GM23338 (cell line): ENCODE measurements around the gene SZT2. TPM values are rescaled to one million over a fixed set of nuclear protein-coding genes. Genes with fewer than 3 reads are reported as not detected.

Experiments
- ATAC-seq: fragments of 200-7000 bp; cut with Tn5 transposase; 3 replicates; pipeline ENCODE4 v1.9.1; 2020
- DNase-seq: peaks from one replicate; pipeline ENCODE4 v3.0.0-alpha.2; 2015; ENCODE audit warnings: low spot score
- H2AFZ ChIP-seq: fragments of 200-600 bp; sonication (generic); 2 replicates; pipeline ENCODE4 v1.8.0; 2016; ENCODE audit warnings: antibody characterized with exemption, mild to moderate bottlenecking, moderate library complexity
- H3F3A ChIP-seq: fragments of 200-600 bp; sonication (generic); replicated peaks from 2 replicates; pipeline ENCODE4 v1.8.0; 2017; ENCODE audit warnings: antibody characterized with exemption, mixed run types, low read depth
- H3K27ac ChIP-seq: fragments of 200-600 bp; sonication (generic); 2 replicates; pipeline ENCODE4 v1.6.1; 2016; ENCODE audit warnings: low read depth
- H3K27me3 ChIP-seq: fragments of 200-600 bp; sonication (generic); 2 replicates; pipeline ENCODE4 v1.8.0; 2016; ENCODE audit warnings: mild to moderate bottlenecking, mixed run types, moderate library complexity; ENCODE audit not compliant: insufficient read depth
- H3K36me3 ChIP-seq: fragments of 200-600 bp; sonication (generic); 2 replicates; pipeline ENCODE4 v1.8.0; 2016; ENCODE audit warnings: mild to moderate bottlenecking; ENCODE audit not compliant: insufficient read depth
- H3K4me1 ChIP-seq: fragments of 200-600 bp; sonication (generic); 2 replicates; pipeline ENCODE4 v1.8.0; 2016; ENCODE audit warnings: mild to moderate bottlenecking, moderate library complexity; ENCODE audit not compliant: insufficient read depth
- H3K4me2 ChIP-seq: fragments of 200-600 bp; sonication (generic); 2 replicates; pipeline ENCODE4 v1.7.1; 2017; ENCODE audit warnings: mixed run types
- H3K4me3 ChIP-seq: fragments of 200-600 bp; sonication (generic); 2 replicates; pipeline ENCODE4 v1.6.1; 2016; ENCODE audit warnings: mixed run types
- H3K79me2 ChIP-seq: fragments of 200-600 bp; sonication (generic); replicated peaks from 2 replicates; pipeline ENCODE4 v1.8.0; 2017; ENCODE audit warnings: mild to moderate bottlenecking; ENCODE audit not compliant: insufficient read depth
- H3K9me2 ChIP-seq: fragments of 200-600 bp; sonication (generic); 2 replicates; pipeline ENCODE4 v1.8.0; 2017; ENCODE audit not compliant: insufficient read depth
- H4K20me1 ChIP-seq: fragments of 200-600 bp; sonication (generic); replicated peaks from 2 replicates; pipeline ENCODE4 v1.8.0; 2017; ENCODE audit warnings: mild to moderate bottlenecking; ENCODE audit not compliant: insufficient read depth
- H3K27ac Mint-ChIP-seq: 2 replicates; pipeline ENCODE4 v1.8.0; 2020; ENCODE audit warnings: inconsistent platforms, mild to moderate bottlenecking, moderate library complexity, mixed read lengths
- H3K27me3 Mint-ChIP-seq: 3 replicates; pipeline ENCODE4 v1.8.0; 2022; ENCODE audit warnings: low read depth, mild to moderate bottlenecking, moderate library complexity, mixed read lengths, inconsistent platforms; ENCODE audit not compliant: insufficient read depth, poor library complexity
- H3K36me3 Mint-ChIP-seq: 3 replicates; pipeline ENCODE4 v1.8.0; 2021; ENCODE audit warnings: low read depth, mild to moderate bottlenecking, inconsistent platforms, moderate library complexity, mixed read lengths
- H3K4me1 Mint-ChIP-seq: 3 replicates; pipeline ENCODE4 v1.8.0; 2020; ENCODE audit warnings: mild to moderate bottlenecking, inconsistent platforms, mixed read lengths
- H3K4me3 Mint-ChIP-seq: 3 replicates; pipeline ENCODE4 v1.8.0; 2021; ENCODE audit warnings: moderate library complexity, mild to moderate bottlenecking, inconsistent platforms, mixed read lengths
- H3K9me3 Mint-ChIP-seq: 3 replicates; pipeline ENCODE4 v1.8.0; 2020; ENCODE audit warnings: moderate library complexity, mild to moderate bottlenecking, inconsistent platforms, mixed read lengths
- CREB1 ChIP-seq: fragments of 250-450 bp; sonication (Bioruptor Pico); IDR thresholded peaks from 2 replicates; pipeline ENCODE4 v1.5.0; 2020; ENCODE audit warnings: low read depth, mild to moderate bottlenecking, moderate library complexity
- CTCF ChIP-seq, 2 experiments: fragments of 200-600 bp in 1 of 2; sonication (generic) in 1 of 2; conservative IDR thresholded peaks; 2 replicates each; pipeline versions ENCODE4 v1.5.1 to v1.6.1; 2016 to 2017; ENCODE audit warnings: antibody characterized with exemption in 2 of 2, low read depth in 2 of 2, mild to moderate bottlenecking in 2 of 2, moderate library complexity in 1 of 2
- EZH2 ChIP-seq: fragments of 200-600 bp; sonication (generic); IDR thresholded peaks from one replicate; pipeline ENCODE4 v1.8.0; 2017; ENCODE audit warnings: antibody characterized with exemption, mild to moderate bottlenecking, low read depth; ENCODE audit not compliant: unreplicated experiment
- EZH2phosphoT487 ChIP-seq: fragments of 200-600 bp; sonication (generic); IDR thresholded peaks from one replicate; pipeline ENCODE4 v1.8.1; 2018; ENCODE audit warnings: antibody characterized with exemption; ENCODE audit not compliant: unreplicated experiment
- POLR2AphosphoS5 ChIP-seq: IDR thresholded peaks from 2 replicates; pipeline ENCODE4 v1.6.1; 2016; ENCODE audit warnings: antibody characterized with exemption, low read depth
- STAT1 ChIP-seq: IDR thresholded peaks from one replicate; pipeline ENCODE4 v1.6.1; 2016; ENCODE audit warnings: antibody characterized with exemption; ENCODE audit not compliant: unreplicated experiment
- ZNF114 ChIP-seq: fragments of 250-450 bp; sonication (Bioruptor Pico); IDR thresholded peaks from 2 replicates; pipeline ENCODE4 v1.5.0; 2020; ENCODE audit warnings: mild to moderate bottlenecking, moderate library complexity
- ZNF331 ChIP-seq: fragments of 250-450 bp; sonication (Bioruptor Pico); IDR thresholded peaks from 2 replicates; pipeline ENCODE4 v1.5.0; 2020; ENCODE audit warnings: low read depth, mild to moderate bottlenecking, moderate library complexity
- polyA plus RNA-seq: library from polyadenylated mRNA; unstranded; fragments of >200 nt; fragmentation: Nextera tagmentation; extraction: Ambion mirVana; gene quantifications from 2 replicates; pipeline ENCODE4 v1.2.1, GENCODE V29; 2016
- total RNA-seq: library from RNA; depleted of rRNA; stranded (reverse); fragments of >200 nt; shearing (Covaris generic); gene quantifications from 2 replicates; pipeline ENCODE4 v1.2.3, GENCODE V29; 2014
- TF ChIP-seq, protein P1 (sequence below): IDR thresholded peaks from one replicate; pipeline ENCODE4 v1.6.1; 2018; ENCODE audit warnings: antibody characterized with exemption; ENCODE audit not compliant: unreplicated experiment

The SZT2 gene
- total and polyA plus RNA-seq, 2 experiments from 2014 or later: 4.1 to 16.1 TPM

GRCh38 chr1:43438576-43438952 is 48.9 kb downstream of the SZT2 start:
- DNase-seq (no peak), ATAC-seq (no peak)
- H3K27ac Mint-ChIP-seq: no peak overlapping the region
- H3K4me1 Mint-ChIP-seq: peaks cover 7% of the 10 kb centered on the region
- no peak overlapping the region for H3K4me3 Mint-ChIP-seq
- H2AFZ ChIP-seq: no peak overlapping the region
- H3F3A ChIP-seq: no peaks in the 10 kb centered on the region
- H3K4me1 ChIP-seq: no peaks in the 10 kb centered on the region
- no peaks in the 10 kb centered on the region for H3K79me2 ChIP-seq
- no peak overlapping the region for H3K27ac ChIP-seq
- H3K27me3 ChIP-seq: no peaks in the 10 kb centered on the region
- no peak for TF ChIP-seq EZH2
- H3K9me3 Mint-ChIP-seq: no peaks in the 10 kb centered on the region
- H3K27me3 Mint-ChIP-seq: peaks cover 4% of the 10 kb centered on the region
- no peak overlapping the region for H3K4me2 ChIP-seq
- no peak overlapping the region for H3K4me3 ChIP-seq
- H4K20me1 ChIP-seq: no peaks in the 10 kb centered on the region
- H3K36me3 Mint-ChIP-seq: peaks cover 11% of the 10 kb centered on the region
- no peaks in the 10 kb centered on the region for H3K36me3 ChIP-seq
- no peaks in the 10 kb centered on the region for H3K9me2 ChIP-seq

DNA sequence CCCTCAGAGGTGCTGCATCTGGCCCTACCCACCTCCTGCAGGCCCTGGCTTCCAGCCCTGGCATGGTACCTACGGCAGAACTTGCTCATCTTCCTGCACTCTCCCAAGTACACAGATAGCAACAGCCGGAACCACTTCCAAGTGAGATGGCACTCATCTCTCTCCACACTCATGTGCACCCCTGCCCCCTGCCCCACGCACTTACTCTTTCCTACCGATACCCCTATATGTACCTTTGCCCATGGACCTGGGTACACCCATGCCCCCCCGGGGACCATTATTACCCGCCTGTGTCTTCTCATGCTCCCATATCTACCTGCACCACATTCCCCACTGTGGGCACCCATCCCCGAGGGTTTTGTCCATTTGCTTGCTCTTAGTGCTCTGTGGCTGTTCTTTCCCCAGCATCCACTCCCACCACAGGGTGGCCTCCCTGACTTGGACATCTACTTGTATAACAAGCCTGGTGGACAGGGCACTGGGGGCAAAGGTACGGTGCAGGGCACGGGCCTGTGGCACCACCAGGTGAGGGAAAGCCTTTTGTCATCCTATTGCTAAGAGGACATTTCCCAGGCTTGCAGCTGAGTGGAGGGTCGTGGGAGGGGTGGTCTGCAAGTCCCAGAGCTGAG is 49.4 kb downstream of the SZT2 start:
- Histone ChIP-seq H3K4me3 (no peak overlapping the region), H3K4me2 (no peak overlapping the region), H3K9me2 (no peaks in the 10 kb centered on the region), H4K20me1 (no peaks in the 10 kb centered on the region), H3K4me1 (no peaks in the 10 kb centered on the region), H2AFZ (no peak overlapping the region), H3K27ac (no peak overlapping the region), H3K36me3 (no peaks in the 10 kb centered on the region), H3F3A (no peaks in the 10 kb centered on the region), H3K27me3 (no peaks in the 10 kb centered on the region), H3K79me2 (no peaks in the 10 kb centered on the region)
- peaks cover 7% of the 10 kb centered on the region for H3K4me1 Mint-ChIP-seq
- no peak overlapping the region for H3K27ac Mint-ChIP-seq
- DNase-seq (no peak), ATAC-seq (no peak)
- peaks cover 4% of the 10 kb centered on the region for H3K27me3 Mint-ChIP-seq
- H3K4me3 Mint-ChIP-seq: no peak overlapping the region
- peaks cover 10% of the 10 kb centered on the region for H3K36me3 Mint-ChIP-seq
- TF ChIP-seq POLR2AphosphoS5 (no peak), EZH2phosphoT487 (no peak), STAT1 (no peak), CREB1 (no peak), ZNF331 (CRISPR knock-in tag) (no peak), ZNF114 (CRISPR knock-in tag) (no peak), CTCF (conservative IDR thresholded peaks at IDR 0.05; ENCODE audit: low read depth in 2 of 2) (0 out of 4 replicates have a peak, but pooled peaks of 1 of the 2 experiments have one; percentile 3)
- TF ChIP-seq, protein P1, sequence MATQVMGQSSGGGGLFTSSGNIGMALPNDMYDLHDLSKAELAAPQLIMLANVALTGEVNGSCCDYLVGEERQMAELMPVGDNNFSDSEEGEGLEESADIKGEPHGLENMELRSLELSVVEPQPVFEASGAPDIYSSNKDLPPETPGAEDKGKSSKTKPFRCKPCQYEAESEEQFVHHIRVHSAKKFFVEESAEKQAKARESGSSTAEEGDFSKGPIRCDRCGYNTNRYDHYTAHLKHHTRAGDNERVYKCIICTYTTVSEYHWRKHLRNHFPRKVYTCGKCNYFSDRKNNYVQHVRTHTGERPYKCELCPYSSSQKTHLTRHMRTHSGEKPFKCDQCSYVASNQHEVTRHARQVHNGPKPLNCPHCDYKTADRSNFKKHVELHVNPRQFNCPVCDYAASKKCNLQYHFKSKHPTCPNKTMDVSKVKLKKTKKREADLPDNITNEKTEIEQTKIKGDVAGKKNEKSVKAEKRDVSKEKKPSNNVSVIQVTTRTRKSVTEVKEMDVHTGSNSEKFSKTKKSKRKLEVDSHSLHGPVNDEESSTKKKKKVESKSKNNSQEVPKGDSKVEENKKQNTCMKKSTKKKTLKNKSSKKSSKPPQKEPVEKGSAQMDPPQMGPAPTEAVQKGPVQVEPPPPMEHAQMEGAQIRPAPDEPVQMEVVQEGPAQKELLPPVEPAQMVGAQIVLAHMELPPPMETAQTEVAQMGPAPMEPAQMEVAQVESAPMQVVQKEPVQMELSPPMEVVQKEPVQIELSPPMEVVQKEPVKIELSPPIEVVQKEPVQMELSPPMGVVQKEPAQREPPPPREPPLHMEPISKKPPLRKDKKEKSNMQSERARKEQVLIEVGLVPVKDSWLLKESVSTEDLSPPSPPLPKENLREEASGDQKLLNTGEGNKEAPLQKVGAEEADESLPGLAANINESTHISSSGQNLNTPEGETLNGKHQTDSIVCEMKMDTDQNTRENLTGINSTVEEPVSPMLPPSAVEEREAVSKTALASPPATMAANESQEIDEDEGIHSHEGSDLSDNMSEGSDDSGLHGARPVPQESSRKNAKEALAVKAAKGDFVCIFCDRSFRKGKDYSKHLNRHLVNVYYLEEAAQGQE: no peak
- no peaks in the 10 kb centered on the region for H3K9me3 Mint-ChIP-seq
